B cell (primary cell): Measurements from ENCODE around the gene PROM1. TPM values are rescaled to one million over a fixed set of nuclear protein-coding genes. Genes with fewer than 3 reads are reported as not detected.

ENCODE experiments used
- ATAC-seq: fragments of 200-7000 bp; cut with Tn5 transposase; one replicate; pipeline ENCODE4 v1.10.0; 2021; ENCODE audit warnings: low read depth, mild to moderate bottlenecking, moderate number of reproducible peaks, moderate library complexity
- CTCF ChIA-PET: fragments of 350-600 bp; sonication (Branson Sonifier 250); formaldehyde crosslinking; loops from one replicate; lab custom pipeline; 2021; ENCODE audit warnings: antibody characterized with exemption, inconsistent platforms; lab: Charles Lee
- POLR2A ChIA-PET: fragments of 350-600 bp; sonication (Branson Sonifier 250); formaldehyde crosslinking; loops from one replicate; lab custom pipeline; 2021; ENCODE audit warnings: antibody characterized with exemption; lab: Charles Lee
- DNase-seq: peaks from one replicate; pipeline ENCODE4 v3.0.0; 2013
- H2AFZ ChIP-seq: 2 replicates; pipeline ENCODE4 v1.6.1; 2012; ENCODE audit warnings: mild to moderate bottlenecking, low read depth, low read length; ENCODE audit not compliant: insufficient read depth, poor library complexity, severe bottlenecking
- H3K27ac ChIP-seq, 2 donors: 1 replicate in 1 of 2; 2 replicates in 1 of 2; pipeline ENCODE4 v1.5.1; 2012 to 2013; ENCODE audit warnings: low read length in 2 of 2, mild to moderate bottlenecking in 2 of 2, moderate library complexity in 1 of 2
- H3K27me3 ChIP-seq, 4 experiments: fragments of 200-600 bp in 1 of 4; sonication (generic) in 1 of 4; replicated peaks in 1 of 4; 1 replicate in 2 of 4; 2 replicates in 2 of 4; pipeline versions ENCODE4 v1.6.1 to v1.7.0; 2013 to 2016; ENCODE audit warnings: low read length in 3 of 4, mild to moderate bottlenecking in 2 of 4, mixed read lengths in 1 of 4, moderate library complexity in 1 of 4; ENCODE audit not compliant: insufficient read depth in 4 of 4, control insufficient read depth in 3 of 4; ENCODE audit errors: control extremely low read depth in 1 of 4
- H3K36me3 ChIP-seq, 2 experiments: replicated peaks in 1 of 2; 1 replicate in 1 of 2; 2 replicates in 1 of 2; pipeline versions ENCODE4 v1.6.1 to v1.7.1; 2013; ENCODE audit warnings: low read length in 1 of 2; ENCODE audit not compliant: insufficient read depth in 2 of 2, control insufficient read depth in 1 of 2; ENCODE audit errors: control extremely low read depth in 1 of 2, extremely low read depth in 1 of 2
- H3K4me1 ChIP-seq, 2 donors: fragments of 200-600 bp in 1 of 2; sonication (generic) in 1 of 2; 1 replicate in 1 of 2; 2 replicates in 1 of 2; pipeline versions ENCODE4 v1.5.1 to v1.6.1; 2013 to 2017; ENCODE audit warnings: low read length in 2 of 2; ENCODE audit not compliant: control insufficient read depth in 2 of 2, insufficient read depth in 2 of 2
- H3K4me2 ChIP-seq: replicated peaks from 2 replicates; pipeline ENCODE3; 2012; ENCODE audit warnings: mild to moderate bottlenecking, low read depth, low read length; ENCODE audit not compliant: poor library complexity, severe bottlenecking
- H3K4me3 ChIP-seq, 5 experiments: fragments of 200-600 bp in 1 of 5; sonication (generic) in 1 of 5; 1 replicate in 3 of 5; 2 replicates in 2 of 5; pipeline versions ENCODE4 v1.5.1 to v1.7.0; 2011 to 2016; ENCODE audit warnings: low read length in 4 of 5, mild to moderate bottlenecking in 4 of 5, low read depth in 2 of 5, control low read depth in 1 of 5, moderate library complexity in 1 of 5; ENCODE audit not compliant: insufficient read depth in 1 of 5; ENCODE audit errors: control extremely low read depth in 1 of 5, extremely low read depth in 1 of 5
- H3K79me2 ChIP-seq: fragments of 200-600 bp; sonication (generic); one replicate; pipeline ENCODE4 v1.6.0; 2016; ENCODE audit warnings: low read length; ENCODE audit not compliant: control insufficient read depth, insufficient read depth
- H3K9ac ChIP-seq: fragments of 200-600 bp; sonication (generic); 2 replicates; pipeline ENCODE4 v1.6.1; 2017; ENCODE audit warnings: mild to moderate bottlenecking, low read length, moderate library complexity
- H3K9me3 ChIP-seq, 3 donors: one replicate each; pipeline versions ENCODE4 v1.6.1 to v1.7.1; 2013; ENCODE audit warnings: low read length in 2 of 3; ENCODE audit not compliant: control insufficient read depth in 2 of 3, insufficient read depth in 1 of 3; ENCODE audit errors: control extremely low read depth in 1 of 3
- H4K20me1 ChIP-seq: 2 replicates; pipeline ENCODE4 v1.6.0; 2012; ENCODE audit warnings: mild to moderate bottlenecking, low read length; ENCODE audit not compliant: insufficient read depth, control insufficient read depth, poor library complexity, severe bottlenecking
- H3K27ac Mint-ChIP-seq: one replicate; pipeline ENCODE4 v1.8.0; 2021; ENCODE audit warnings: mixed read lengths
- H3K27me3 Mint-ChIP-seq: one replicate; pipeline ENCODE4 v1.8.0; 2021; ENCODE audit warnings: mixed read lengths
- H3K4me1 Mint-ChIP-seq: one replicate; pipeline ENCODE4 v1.8.0; 2021; ENCODE audit warnings: mixed read lengths
- H3K4me3 Mint-ChIP-seq: one replicate; pipeline ENCODE4 v1.8.0; 2021; ENCODE audit warnings: mixed read lengths
- H3K9me3 Mint-ChIP-seq: one replicate; pipeline ENCODE4 v1.8.0; 2022; ENCODE audit warnings: mixed read lengths; ENCODE audit not compliant: insufficient read depth
- CTCF ChIP-seq: fragments of 200-600 bp; IDR thresholded peaks from one replicate; pipeline ENCODE4 v1.8.0; 2022; ENCODE audit warnings: antibody characterized with exemption, mild to moderate bottlenecking
- EZH2 ChIP-seq: IDR thresholded peaks from 2 replicates; pipeline ENCODE4 v1.6.1; 2012; ENCODE audit warnings: borderline replicate concordance, low read depth, mild to moderate bottlenecking, moderate library complexity, low read length; ENCODE audit not compliant: insufficient read depth, poor library complexity, severe bottlenecking
- WGBS: methylation state at CpG from one replicate; pipeline ENCODE4 v1.1.5; 2013; ENCODE audit warnings: missing lambda C conversion rate; ENCODE audit not compliant: insufficient coverage; 5-methylcytosine and 5-hydroxymethylcytosine counted together
- intact Hi-C: fragments of 100-400 bp; cut with micrococcal nuclease; formaldehyde crosslinking; loops from one replicate; pipeline ENCODE4 v1.10.0; 2022
- polyA plus RNA-seq: library from polyadenylated mRNA; depleted of rRNA; stranded (reverse); fragments of >200 nt; gene quantifications from 2 replicates; pipeline ENCODE4 v1.2.3, GENCODE V29; 2012
- total RNA-seq, 2 donors: library from RNA; stranded (reverse); fragments of 120-200 nt in 1 of 2; gene quantifications; 1 replicate in 1 of 2; 2 replicates in 1 of 2; pipeline versions ENCODE4 v1.2.3 to v1.2.4, GENCODE V29; 2013 to 2022

PROM1 gene
- total and polyA plus RNA-seq, 2 donors (not counting 1 experiment from before 2014, with no cell fraction given): 0.04 TPM; not detected in 1

DNA sequence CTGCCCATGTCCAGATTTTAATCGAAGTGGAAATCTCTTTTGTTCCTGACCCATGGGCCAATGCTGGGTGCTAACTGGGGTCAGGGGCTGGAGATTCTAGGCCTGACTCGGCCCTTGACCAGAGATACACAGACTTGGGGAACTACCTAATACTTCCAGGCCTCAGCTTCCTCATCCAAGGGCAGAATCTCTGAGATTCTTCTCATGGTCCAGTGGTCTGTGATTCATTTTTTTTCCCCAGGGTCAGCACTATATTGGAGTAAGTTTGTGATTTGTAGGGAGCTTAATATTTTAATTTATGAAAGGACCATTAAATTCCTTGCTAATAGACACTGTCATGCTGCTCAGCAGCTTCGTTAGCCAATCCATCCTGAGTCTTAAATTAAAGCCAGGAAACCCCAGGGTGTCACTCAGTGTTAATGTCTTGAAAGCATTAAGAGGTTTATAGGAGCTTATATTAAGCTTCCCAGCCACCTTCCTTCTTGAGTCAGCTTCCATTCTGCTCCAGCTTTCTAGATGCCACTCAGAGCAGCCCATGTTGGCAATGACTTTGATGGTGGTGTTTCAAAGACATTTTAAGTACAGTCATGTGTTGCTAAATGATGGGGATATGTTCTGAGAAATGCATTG, 27.0 kb upstream of the PROM1 start:
- no peak overlapping the region for H3K4me3 Mint-ChIP-seq
- no peak for ATAC-seq
- H3K27me3 ChIP-seq: no peaks in the 10 kb centered on the region
- no peak overlapping the region for H3K27ac ChIP-seq
- H3K9me3 Mint-ChIP-seq: no peaks in the 10 kb centered on the region
- H3K4me3 ChIP-seq: no peak overlapping the region
- no peaks in the 10 kb centered on the region for H3K79me2 ChIP-seq
- H2AFZ ChIP-seq: no peak overlapping the region
- intact Hi-C loops: no loop called here
- no peak overlapping the region for H3K4me2 ChIP-seq
- no peak for DNase-seq
- no peaks in the 10 kb centered on the region for H3K4me1 Mint-ChIP-seq
- peaks cover 28% of the 10 kb centered on the region for H3K27me3 Mint-ChIP-seq
- ChIA-PET POLR2A (no interaction called here), CTCF (interaction anchor here (1.0 kb wide), 1 partner anchor 10 kb away, joined by 3 read pairs; no protein-coding TSS in a partner anchor)
- H3K9ac ChIP-seq: no peak overlapping the region
- no peaks in the 10 kb centered on the region for H3K4me1 ChIP-seq
- 85% methylated on average over 2 of the region's 3 CpGs for WGBS
- no peak for TF ChIP-seq EZH2
- TF ChIP-seq CTCF: no peak
- H3K27ac Mint-ChIP-seq: no peak overlapping the region
- no peaks in the 10 kb centered on the region for H3K9me3 ChIP-seq
- H4K20me1 ChIP-seq: no peaks in the 10 kb centered on the region
- no peaks in the 10 kb centered on the region for H3K36me3 ChIP-seq

DNA sequence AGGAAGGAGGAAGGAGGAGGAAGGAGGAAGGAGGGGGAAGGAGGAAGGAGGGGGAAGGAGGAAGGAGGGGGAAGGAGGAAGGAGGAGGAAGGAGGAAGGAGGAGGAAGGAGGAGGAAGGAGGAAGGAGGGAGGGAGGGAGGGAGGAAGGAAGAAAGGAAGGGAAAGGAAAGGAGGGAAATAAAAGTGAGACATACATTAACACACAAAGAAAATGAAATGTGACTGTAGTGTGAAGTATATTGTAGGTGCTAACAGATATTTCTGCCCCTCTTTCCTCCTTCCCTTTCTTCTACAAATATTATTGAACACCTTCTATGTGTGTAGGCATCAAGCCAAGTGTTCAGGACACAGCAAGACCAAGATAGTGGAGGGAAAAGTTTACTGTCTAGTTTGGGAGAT, 26.4 kb upstream of the PROM1 start:
- intact Hi-C loops: no loop called here
- H3K9ac ChIP-seq: no peak overlapping the region
- H2AFZ ChIP-seq: no peak overlapping the region
- no peak for ATAC-seq
- H3K4me3 ChIP-seq: no peak overlapping the region
- H3K4me1 Mint-ChIP-seq: no peaks in the 10 kb centered on the region
- H3K27me3 Mint-ChIP-seq: peaks cover 28% of the 10 kb centered on the region
- no peaks in the 10 kb centered on the region for H4K20me1 ChIP-seq
- no peak overlapping the region for H3K27ac Mint-ChIP-seq
- no peak for DNase-seq
- H3K9me3 Mint-ChIP-seq: no peaks in the 10 kb centered on the region
- ChIA-PET POLR2A (no interaction called here), CTCF (no interaction called here)
- H3K4me2 ChIP-seq: no peak overlapping the region
- no peaks in the 10 kb centered on the region for H3K79me2 ChIP-seq
- no peaks in the 10 kb centered on the region for H3K4me1 ChIP-seq
- H3K9me3 ChIP-seq: no peaks in the 10 kb centered on the region
- no peak overlapping the region for H3K27ac ChIP-seq
- no peaks in the 10 kb centered on the region for H3K27me3 ChIP-seq
- H3K36me3 ChIP-seq: no peaks in the 10 kb centered on the region
- no peak for TF ChIP-seq EZH2
- no peak for TF ChIP-seq CTCF
- no peak overlapping the region for H3K4me3 Mint-ChIP-seq
